DOHH2 (cell line): ENCODE data around the gene LINGO1.

Source experiments
- H3F3A ChIP-seq: fragments of 200-600 bp; sonication (generic), shearing (Covaris generic); 2 replicates; pipeline ENCODE4 v1.6.0; 2016; ENCODE audit warnings: antibody characterized with exemption, mild to moderate bottlenecking; ENCODE audit not compliant: control insufficient read depth, insufficient read depth
- H3K27ac ChIP-seq: fragments of 200-600 bp; sonication (generic); 2 replicates; pipeline ENCODE4 v1.5.1; 2014; ENCODE audit warnings: low read depth, mild to moderate bottlenecking, low read length, moderate library complexity
- H3K27me3 ChIP-seq: fragments of 200-600 bp; sonication (generic); 2 replicates; pipeline ENCODE4 v1.6.1; 2014; ENCODE audit warnings: mild to moderate bottlenecking, low read length, mixed read lengths; ENCODE audit not compliant: control insufficient read depth
- H3K36me3 ChIP-seq: fragments of 200-600 bp; sonication (generic); 2 replicates; pipeline ENCODE4 v1.6.1; 2014; ENCODE audit warnings: mild to moderate bottlenecking, low read length, moderate library complexity, mixed read lengths; ENCODE audit not compliant: control insufficient read depth
- H3K4me1 ChIP-seq: fragments of 200-600 bp; sonication (generic); 2 replicates; pipeline ENCODE4 v1.6.1; 2014; ENCODE audit warnings: mild to moderate bottlenecking, low read length, mixed read lengths; ENCODE audit not compliant: control insufficient read depth
- H3K4me2 ChIP-seq: fragments of 200-600 bp; sonication (generic); 2 replicates; pipeline ENCODE4 v1.6.0; 2014; ENCODE audit warnings: mild to moderate bottlenecking, low read length, moderate library complexity
- H3K4me3 ChIP-seq: fragments of 200-600 bp; sonication (generic); 2 replicates; pipeline ENCODE4 v1.5.1; 2014; ENCODE audit warnings: mild to moderate bottlenecking, low read length, mixed read lengths
- H3K79me2 ChIP-seq: fragments of 200-600 bp; sonication (generic); 2 replicates; pipeline ENCODE4 v1.6.1; 2014; ENCODE audit warnings: mild to moderate bottlenecking, low read length, mixed read lengths; ENCODE audit not compliant: control insufficient read depth
- H3K9me2 ChIP-seq: fragments of 200-600 bp; sonication (generic); replicated peaks from 2 replicates; pipeline ENCODE4 v1.6.1; 2014; ENCODE audit warnings: mild to moderate bottlenecking, low read length, mixed read lengths; ENCODE audit not compliant: control insufficient read depth
- H3K9me3 ChIP-seq: fragments of 200-600 bp; sonication (generic); 2 replicates; pipeline ENCODE4 v1.6.1; 2014; ENCODE audit warnings: antibody characterized with exemption, low read length, mixed read lengths; ENCODE audit not compliant: control insufficient read depth, insufficient read depth
- H4K20me1 ChIP-seq: fragments of 200-600 bp; sonication (generic); 2 replicates; pipeline ENCODE4 v1.6.0; 2014; ENCODE audit warnings: low read depth, mild to moderate bottlenecking, antibody characterized with exemption, low read length, moderate library complexity; ENCODE audit not compliant: control insufficient read depth, insufficient read depth
- EZH2phosphoT487 ChIP-seq: fragments of 200-600 bp; sonication (generic); IDR thresholded peaks from 2 replicates; pipeline ENCODE4 v1.6.1; 2017; ENCODE audit warnings: borderline replicate concordance, mild to moderate bottlenecking, antibody characterized with exemption, low read length, moderate library complexity, mixed read lengths
- TF ChIP-seq, protein P1 (sequence below): fragments of 200-600 bp; sonication (generic); IDR thresholded peaks from one replicate; pipeline ENCODE4 v1.5.1; 2014; ENCODE audit warnings: antibody characterized with exemption, mild to moderate bottlenecking, low read depth, low read length; ENCODE audit not compliant: poor library complexity, severe bottlenecking

LINGO1 gene

DNA sequence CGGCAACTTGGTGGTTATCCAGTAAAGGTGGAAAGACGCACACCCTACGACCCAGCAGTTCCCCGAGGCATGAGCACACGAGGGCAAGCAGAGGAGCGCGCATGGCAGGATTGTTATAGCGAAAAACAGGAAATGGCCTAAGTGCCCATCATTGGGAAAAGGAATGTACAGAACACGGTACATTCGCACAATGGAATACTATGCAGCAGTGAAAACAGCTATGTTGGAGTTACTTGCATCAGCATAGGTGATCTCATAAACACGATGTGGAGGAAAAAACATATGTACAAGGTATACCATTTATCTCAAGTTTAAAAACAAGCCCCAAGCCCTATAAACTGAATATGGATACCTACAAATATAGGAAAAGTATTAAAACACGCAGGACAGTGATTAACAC, 6.7 kb upstream of the LINGO1 start:
- Histone ChIP-seq H3K79me2 (no peaks in the 10 kb centered on the region), H4K20me1 (no peaks in the 10 kb centered on the region), H3K9me3 (no peaks in the 10 kb centered on the region), H3F3A (no peaks in the 10 kb centered on the region), H3K4me2 (no peak overlapping the region), H3K36me3 (no peaks in the 10 kb centered on the region), H3K4me1 (no peaks in the 10 kb centered on the region), H3K9me2 (no peaks in the 10 kb centered on the region), H3K27ac (no peak overlapping the region), H3K27me3 (peaks cover 19% of the 10 kb centered on the region), H3K4me3 (no peak overlapping the region)
- TF ChIP-seq EZH2phosphoT487: no peak
- TF ChIP-seq, protein P1, sequence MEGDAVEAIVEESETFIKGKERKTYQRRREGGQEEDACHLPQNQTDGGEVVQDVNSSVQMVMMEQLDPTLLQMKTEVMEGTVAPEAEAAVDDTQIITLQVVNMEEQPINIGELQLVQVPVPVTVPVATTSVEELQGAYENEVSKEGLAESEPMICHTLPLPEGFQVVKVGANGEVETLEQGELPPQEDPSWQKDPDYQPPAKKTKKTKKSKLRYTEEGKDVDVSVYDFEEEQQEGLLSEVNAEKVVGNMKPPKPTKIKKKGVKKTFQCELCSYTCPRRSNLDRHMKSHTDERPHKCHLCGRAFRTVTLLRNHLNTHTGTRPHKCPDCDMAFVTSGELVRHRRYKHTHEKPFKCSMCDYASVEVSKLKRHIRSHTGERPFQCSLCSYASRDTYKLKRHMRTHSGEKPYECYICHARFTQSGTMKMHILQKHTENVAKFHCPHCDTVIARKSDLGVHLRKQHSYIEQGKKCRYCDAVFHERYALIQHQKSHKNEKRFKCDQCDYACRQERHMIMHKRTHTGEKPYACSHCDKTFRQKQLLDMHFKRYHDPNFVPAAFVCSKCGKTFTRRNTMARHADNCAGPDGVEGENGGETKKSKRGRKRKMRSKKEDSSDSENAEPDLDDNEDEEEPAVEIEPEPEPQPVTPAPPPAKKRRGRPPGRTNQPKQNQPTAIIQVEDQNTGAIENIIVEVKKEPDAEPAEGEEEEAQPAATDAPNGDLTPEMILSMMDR: no peak

DNA sequence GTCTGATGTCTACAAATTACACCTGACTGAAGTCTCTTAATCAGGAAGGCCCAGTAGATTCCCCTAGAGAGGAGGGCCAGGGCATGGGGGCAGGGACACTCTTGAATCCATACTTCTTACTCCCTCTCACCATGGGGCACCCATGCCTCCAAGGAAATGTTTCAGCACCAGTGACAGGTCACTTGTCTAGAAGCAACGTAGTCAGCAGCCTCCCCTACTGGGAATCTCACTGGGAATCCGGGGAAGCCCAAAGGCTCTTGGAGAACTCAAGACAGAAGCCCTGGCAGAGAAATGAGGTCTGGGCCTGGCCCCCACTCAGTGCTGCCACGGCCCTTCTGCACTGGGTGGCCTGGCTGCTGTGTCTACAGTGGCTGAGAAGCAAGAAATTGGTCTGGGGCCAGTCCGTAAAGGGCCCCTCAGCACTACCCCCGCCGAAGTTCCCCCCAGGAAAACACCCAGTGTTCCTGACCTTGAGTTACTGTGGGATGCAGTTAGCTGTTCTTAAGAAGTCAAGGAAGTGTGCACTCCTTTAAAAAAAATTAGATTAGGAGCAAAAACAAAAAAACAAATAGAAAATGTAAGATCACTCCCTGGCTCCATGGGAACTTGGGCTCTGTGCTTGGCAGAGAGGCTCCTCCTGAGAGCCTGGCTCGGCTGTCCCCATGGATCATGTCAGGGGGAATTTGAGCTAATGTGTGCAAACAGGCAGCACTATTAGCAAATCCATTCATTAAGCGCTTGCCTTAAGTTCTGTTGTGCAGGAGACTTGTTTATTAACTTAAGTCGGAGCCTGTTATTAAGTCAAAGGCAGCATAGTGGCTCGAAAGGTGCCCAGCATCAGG, 5.4 kb upstream of the LINGO1 start:
- no peak overlapping the region for H3K4me2 ChIP-seq
- H3K36me3 ChIP-seq: no peaks in the 10 kb centered on the region

DNA sequence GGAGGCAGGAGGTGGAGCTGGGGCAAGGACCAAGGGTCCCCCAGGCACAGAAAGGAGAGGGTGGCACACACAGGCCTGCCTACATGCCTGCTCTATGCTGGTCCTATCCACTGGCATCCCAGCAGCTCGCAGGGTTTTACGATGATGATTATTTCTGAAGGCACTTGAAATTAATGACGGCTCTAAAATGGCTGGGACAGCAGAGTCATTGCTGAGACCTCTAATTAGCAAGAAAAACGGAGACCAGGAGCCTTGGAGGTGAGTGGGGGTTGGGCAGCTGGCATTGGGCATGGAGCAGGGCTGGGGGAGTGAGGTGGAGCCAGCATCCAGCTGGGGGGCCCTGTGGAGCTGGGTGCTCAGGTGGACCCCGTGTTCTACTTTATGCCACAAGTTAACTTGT, 3.5 kb upstream of the LINGO1 start:
- TF ChIP-seq EZH2phosphoT487: no peak
- TF ChIP-seq, protein P1: no peak
- peaks cover 33% of the 10 kb centered on the region for H3K27me3 ChIP-seq

More for the DNA sequence above, 5.4 kb upstream of the LINGO1 start:
- no peak overlapping the region for H3K4me3 ChIP-seq
- no peak overlapping the region for H3K27ac ChIP-seq
- peaks cover 21% of the 10 kb centered on the region for H3K27me3 ChIP-seq
- H3K4me1 ChIP-seq: no peaks in the 10 kb centered on the region
- H3F3A ChIP-seq: no peaks in the 10 kb centered on the region
- no peaks in the 10 kb centered on the region for H3K9me3 ChIP-seq
- H3K79me2 ChIP-seq: no peaks in the 10 kb centered on the region
- H4K20me1 ChIP-seq: no peaks in the 10 kb centered on the region
- no peaks in the 10 kb centered on the region for H3K9me2 ChIP-seq
- TF ChIP-seq EZH2phosphoT487: no peak
- TF ChIP-seq, protein P1: no peak

More for the DNA sequence above, 3.5 kb upstream of the LINGO1 start:
- H3K27ac ChIP-seq: no peak overlapping the region
- H3F3A ChIP-seq: no peaks in the 10 kb centered on the region
- no peaks in the 10 kb centered on the region for H3K4me1 ChIP-seq
- no peaks in the 10 kb centered on the region for H3K79me2 ChIP-seq
- no peaks in the 10 kb centered on the region for H3K9me2 ChIP-seq
- no peak overlapping the region for H3K4me3 ChIP-seq
- H3K36me3 ChIP-seq: no peaks in the 10 kb centered on the region
- H3K4me2 ChIP-seq: no peak overlapping the region
- no peaks in the 10 kb centered on the region for H3K9me3 ChIP-seq
- no peaks in the 10 kb centered on the region for H4K20me1 ChIP-seq
